ENCODE data around the gene GSTCD.

GRCh38 chr4:105670684-105671083 lies 37.9 kb upstream of the GSTCD start:
- no peak for TF ChIP-seq EZH2 (IDR thresholded peaks at IDR 0.05; ENCODE audit: borderline replicate concordance, low read depth, low read length, severe bottlenecking)
- no peak for TF ChIP-seq CTCF (IDR thresholded peaks at IDR 0.05; ENCODE audit: borderline replicate concordance, extremely low read depth, low read length, poor library complexity, severe bottlenecking)
